Stimulated activated CD4-positive, alpha-beta T cell treated with anti-CD3 and anti-CD28 coated beads, Interleukin-2, amount 100 ng/mL, for 24 hours (primary cell): ENCODE measurements around the gene ELMO1.

Source experiments
- DNase-seq, 2 donors: peaks; one replicate each; pipeline ENCODE4 v3.0.0-alpha.2; 2020

The ELMO1 gene

DNA sequence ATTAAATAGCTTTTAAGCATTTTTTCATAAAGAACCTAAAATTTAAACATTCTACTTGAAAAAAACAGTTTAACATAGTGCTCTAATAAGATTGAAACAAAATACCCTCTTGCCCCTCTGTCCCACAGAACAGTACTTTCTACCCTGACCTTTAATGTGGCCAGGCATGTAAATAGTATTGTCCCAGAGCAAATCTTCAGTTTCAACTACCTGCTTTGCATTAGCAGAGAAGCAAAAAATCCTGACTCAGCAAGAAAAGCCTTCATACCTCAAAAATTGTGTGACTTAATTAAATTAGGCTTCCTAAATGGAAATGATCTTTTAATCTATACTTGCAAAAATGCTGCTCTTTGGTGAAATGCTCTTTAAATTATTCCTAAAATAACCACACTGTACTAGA, 487.0 kb downstream of the ELMO1 start:
- DNase-seq, result no peak

DNA sequence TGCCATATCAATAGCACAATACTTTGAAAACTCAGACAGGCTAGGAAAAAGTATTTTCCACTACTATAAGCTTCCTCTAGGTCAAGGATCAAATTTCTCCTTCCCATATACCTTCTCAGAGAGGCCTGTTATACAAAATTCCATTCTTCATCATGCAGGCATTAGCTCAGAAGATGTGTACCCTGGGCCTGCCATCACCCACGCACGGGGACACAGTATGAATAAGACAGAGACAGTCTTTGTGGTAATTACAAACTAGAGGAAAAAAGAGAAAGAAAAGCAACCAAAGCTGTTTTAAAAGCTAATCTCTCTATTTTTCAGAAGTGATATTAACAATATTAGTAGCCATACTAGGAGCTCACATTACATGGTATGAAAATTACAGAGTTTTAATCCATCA, 487.6 kb downstream of the ELMO1 start:
- DNase-seq, result peak; percentile 29 to 38

DNA sequence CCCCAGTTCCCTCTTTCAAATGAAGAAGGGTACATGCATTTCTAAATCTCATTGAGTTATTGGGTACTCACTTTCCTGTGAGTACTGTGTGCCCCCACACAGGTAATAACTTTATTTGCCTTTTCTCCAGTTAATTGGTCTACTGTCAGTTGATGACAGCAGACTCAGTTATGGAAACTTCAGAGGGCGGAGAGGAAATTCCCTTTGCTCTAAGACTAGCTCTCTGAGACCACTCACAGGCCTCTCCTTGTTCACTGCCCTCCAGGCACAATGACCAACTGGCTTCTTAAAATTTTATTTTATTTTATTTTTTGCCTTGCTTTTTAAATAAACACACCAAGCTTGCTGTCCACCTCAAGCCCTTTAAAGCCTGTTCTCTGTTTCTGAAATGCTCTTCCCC, 488.6 kb downstream of the ELMO1 start:
- no peak for DNase-seq

DNA sequence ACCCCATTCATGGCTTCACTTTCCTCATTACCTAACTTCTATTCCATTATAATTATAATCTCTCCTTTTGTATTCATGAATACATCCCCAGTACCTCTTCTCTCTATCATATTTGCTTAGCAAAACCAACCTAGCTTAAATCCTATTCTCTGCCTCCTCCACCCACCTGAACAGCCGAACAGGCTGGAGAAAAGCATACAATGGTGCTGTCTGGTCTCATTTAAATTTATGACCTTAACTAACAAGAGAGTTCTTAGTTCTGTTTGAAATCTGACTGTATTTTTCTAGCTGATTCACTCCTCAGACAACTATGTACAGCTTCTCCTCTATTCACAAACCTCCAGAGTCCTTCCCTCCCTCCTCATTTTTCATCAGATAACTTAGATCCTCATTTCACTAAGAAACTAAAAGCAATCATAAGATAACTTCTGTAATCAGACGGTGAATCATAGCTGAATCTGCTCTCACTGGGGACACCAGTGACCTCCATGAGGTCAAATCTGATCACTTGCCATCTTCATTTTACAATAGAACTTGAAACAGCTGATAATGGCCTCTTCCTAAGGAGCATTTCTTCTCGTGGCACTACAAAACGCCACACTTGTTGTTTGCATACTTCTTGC, 490.4 kb downstream of the ELMO1 start:
- no peak for DNase-seq

DNA sequence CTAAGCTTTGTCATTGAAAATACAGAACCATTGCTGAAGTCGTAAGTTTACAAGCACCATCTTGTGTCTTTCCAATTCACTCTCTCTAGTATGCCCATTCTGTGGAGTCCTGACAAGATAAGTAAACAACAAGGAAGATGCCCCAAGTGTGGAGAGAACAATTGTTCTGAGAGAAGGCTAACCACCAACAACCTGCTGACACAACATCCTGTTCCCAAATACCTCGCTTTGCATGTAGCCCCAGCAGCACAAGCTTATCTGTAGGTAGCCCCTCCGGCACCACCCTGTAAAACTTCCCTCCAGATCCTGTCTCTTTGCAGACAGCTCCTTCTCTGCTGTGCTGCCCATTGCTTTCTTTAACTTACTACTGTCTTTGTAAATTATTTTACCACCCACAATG, 491.0 kb downstream of the ELMO1 start:
- DNase-seq, result no peak

DNA sequence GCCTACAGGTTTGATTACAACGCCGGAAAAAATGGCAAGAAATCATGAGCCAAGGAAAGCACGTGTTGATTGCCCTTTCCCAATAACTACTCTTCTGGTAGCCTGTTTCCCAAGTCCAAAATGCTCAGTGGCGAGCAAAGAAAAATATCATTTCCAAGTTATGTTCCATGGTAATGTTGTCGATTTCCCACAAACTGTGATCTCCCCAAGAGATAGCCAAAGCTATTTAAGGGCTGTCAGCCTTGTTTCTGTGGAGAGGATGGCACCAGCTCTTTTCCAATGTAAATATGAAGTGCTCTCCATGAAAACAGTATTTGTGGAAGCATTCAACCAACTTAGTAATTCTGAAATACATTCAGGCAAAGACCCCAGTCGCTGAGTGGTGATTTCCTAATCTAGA, 491.9 kb downstream of the ELMO1 start:
- DNase-seq, result no peak

DNA sequence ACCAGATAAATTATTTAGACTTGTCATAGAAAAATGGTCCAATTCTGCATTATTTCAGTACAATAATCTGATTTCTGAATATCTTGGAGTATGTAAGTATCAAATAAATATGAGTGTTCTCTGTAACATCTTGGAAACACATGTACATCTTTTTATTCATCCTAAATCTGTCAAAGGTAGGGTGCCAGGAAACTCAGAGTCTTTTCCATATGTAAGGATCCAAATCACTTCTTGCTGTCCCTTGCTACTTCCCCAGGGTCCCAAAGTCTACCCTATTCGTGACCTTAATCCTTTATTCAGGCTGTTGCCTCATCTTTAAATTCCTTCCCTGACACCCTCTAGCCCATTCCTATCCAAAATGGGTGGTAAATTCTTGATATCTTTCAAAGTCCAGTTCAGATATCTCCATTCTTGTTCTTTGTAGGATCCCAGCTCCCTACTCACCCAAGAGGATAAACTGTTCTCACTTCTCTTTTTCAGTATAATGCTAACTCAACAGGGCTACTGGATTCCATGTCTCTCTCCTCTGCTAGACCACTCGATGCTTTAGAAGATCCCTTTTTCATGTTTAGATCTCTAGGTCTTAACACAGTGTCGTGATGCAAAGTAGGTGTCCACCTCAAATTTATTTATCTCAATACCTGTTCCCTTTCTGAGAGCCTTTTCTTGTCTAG, 493.1 kb downstream of the ELMO1 start:
- DNase-seq, result no peak

DNA sequence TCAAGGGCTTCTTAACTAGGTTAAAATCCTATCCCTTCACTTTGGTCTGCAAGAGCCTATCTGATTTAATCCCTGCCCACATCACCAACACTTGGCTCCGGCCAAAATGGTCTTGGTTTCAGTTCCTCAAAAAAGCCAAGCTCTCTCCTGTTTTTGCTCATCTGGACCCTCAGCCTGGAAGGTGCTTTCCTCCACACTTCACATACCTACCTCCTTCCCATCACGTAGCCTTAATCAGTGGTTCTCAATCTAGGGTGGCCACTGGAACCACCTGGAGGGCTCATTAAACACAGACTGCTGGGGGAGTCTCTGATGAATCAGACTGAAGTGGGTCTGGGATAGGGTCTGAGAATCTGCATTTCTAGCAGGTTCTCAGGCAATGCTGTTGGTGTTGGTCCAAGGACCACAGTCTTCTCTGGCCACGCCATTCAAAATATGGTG, 497.4 kb downstream of the ELMO1 start:
- DNase-seq, result no peak

DNA sequence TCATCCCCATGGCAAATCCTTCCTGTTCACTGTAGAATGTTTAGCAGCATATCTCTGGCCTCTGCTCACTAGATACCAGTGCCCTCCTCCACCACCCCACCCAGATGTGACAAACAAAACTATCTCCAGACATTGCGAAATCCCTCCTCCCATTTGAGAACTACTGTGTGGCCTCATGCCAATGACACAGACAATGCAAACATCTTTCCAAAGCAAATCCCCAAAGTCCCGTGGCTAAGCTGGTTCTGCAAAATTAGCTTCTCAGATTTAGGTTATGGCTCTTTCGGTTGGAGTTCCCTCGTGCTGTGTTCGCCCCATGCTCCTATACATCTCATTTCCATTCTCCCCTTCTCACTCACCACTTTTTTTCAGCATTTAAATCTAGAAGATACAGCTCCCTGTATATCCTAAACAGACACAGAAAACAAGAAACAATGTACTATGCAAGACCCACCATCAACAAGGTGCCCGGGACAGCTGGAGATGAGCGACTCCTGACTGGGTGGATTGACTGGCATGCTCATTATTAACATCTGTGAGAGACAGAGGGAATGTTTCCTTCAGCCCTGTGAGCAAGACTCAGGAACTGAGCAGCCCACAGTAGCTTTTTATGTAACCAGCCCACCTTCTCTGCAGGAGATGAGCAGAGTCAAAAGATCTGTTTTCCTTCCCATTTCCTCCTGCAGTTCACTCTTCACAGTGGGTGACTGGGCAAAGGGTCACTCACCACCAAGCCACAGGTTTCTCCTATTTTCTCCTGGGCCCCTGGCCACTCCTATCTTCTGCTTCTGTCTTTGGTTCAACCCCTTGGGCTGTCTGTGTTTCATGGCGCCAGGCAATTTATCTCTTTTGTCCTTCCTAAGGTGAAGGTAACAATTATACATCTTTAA, 498.7 kb downstream of the ELMO1 start:
- DNase-seq, result no peak

DNA sequence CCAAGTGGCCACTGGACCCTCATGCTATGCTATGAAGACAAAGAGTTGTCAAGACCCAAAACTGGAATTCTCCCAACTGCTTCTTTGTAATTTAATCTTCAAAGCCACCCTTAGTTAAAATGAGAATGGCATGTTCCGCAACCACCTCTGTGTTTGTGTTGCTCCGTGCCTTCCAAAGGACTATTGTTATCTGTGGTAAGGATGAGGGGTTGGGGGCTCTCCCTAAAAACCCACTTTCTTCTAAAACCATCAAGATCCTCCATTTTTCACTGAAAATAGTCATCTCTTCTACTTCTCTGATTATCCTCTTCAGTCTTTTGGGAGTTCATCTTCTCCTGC, 502.3 kb downstream of the ELMO1 start:
- no peak for DNase-seq

DNA sequence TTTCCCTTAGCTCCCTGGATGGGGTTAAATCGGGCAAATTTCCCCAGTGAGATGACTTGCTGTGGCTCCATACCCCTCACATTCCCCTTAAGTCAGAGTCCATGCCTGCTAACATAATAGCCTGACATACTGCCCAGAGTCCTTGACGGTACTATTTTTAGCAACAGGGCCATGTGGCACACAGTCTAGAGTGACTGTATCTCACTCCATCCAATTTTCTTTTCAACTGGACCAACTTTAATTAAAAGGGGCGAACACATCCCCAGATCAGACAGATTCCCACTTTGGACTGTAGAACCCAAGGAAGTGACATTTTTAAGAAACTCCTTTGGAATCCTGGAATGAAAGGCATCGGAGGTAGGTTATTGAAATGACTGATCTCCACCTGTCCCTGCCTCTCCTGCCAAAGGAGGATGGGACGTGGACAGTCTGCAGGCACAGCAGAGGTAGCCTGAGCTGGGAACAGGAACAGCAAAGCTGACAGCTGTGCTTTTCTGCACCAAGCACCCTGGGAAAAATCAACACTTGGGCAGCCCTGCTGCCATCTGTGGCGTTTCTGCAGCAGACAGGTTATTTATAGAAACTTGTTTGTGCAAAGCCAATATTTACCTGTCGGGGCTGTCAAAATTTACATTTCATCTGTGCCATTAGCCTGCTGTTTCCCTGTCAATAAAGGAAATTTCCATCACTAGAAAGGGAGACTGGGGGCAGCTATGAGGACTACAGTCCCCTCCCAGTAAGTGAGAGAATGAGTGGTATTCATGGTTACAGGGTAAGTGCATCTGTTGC, 502.9 kb downstream of the ELMO1 start:
- no peak for DNase-seq

DNA sequence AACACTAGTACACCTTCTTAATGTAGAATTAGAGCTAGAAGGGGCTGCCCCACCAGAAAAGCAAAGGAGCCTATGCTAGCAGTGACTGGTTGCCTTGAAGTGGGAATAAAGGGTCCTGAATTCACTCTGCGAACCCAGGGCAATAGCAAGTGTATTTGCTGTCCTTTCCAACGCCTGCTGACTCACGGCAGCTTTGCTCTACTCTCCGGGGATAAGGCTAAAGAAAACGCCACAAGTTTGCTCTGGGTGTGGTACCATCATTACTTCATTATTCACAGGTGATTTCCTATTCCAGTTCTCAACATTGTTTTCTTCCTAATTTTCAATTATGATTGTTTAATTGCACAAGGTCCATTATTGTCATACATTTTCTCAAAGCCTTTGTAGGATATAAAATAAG, 503.8 kb downstream of the ELMO1 start:
- DNase-seq, result no peak

DNA sequence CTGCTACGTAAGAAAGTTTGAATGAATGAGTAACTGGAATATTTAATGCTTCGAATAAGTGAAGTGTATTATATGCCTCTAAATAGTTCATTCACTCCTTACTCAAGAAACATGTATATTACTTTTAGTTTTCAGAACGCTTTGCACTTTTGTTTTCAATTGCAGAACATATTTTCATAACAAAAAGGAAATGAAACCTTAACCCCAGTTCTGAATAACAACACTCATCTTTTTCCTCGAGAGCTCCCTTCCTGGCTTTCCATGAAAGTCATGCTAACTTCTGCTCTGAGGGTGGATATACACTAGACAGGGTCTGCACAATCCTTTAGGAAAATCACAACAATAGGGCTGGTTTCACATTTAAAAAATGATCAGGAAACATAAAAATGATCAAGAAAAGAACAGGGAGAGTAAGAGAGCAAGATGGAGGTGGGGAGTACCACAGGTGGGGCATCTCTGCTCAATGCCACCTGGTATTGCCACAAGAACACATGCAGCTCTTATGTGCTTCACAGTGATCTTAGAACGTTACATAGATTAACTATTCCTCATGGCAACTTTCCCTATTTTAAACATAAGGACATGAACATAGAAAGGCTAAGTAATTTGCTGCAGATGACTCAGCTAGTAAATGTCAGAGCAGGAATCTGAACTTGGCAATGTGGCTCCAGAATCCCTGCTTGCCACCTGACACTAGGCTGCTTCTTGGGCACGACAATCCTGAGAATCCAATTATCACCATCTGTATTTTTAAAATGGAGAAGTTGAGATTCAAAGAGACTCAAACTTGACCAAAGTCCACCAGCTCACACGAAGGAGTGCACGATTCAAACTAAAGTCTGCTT, 504.9 kb downstream of the ELMO1 start:
- DNase-seq, result no peak

DNA sequence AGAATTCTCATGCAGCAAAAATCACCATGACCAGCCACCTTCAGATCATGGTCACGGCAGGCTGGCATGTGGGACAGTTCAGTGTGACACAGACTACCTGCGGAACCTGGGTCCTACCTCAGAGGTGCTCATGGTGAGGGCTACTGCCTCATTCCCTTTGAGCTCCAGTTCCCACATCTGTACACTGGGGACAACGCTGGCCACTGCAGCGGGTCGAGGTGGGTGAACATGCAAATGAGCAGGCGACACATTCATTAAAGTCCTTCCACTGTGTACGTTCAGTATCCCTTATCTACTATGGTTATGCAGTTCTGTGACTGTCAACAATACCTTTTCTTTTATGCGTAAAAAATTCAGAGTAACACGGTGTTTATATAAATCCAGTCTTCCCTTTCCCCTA, 505.7 kb downstream of the ELMO1 start:
- no peak for DNase-seq

DNA sequence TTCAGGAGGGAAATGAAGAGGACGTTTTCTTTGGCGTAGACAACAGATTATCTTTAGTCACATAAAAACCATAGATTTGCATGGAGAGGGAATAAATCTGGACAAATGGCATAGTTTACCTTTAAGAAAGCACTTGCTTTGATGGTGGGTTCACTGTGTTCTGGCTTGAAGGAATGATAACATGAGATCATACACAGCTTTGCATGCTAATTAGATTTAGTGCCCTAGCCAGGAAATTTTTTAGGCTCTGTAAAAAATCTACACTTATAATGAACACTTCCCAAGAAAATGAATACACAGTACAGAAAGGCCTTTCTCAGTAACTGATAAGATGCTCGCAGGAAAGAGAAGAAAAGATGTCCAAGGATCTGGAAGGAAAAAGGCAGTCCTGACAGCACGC, 506.1 kb downstream of the ELMO1 start:
- no peak for DNase-seq

DNA sequence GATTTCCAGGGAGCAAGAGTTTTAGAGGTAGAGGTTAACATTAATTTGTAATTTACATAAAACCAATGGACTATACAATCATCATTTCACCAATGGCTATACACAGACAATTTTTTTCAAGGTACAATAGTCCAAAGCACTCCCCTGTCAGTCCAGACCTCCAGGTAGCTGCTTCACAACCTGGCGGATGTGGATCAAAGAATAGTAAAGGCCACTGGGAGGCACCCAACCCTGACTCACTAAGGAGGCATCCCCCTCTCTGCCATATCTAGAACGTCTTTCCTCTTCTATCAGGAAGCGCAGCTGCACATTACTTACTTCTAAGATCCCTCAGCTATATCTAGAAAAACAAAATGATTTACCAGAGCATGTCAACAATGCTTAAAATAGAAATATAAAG, 506.6 kb downstream of the ELMO1 start:
- DNase-seq, result no peak

DNA sequence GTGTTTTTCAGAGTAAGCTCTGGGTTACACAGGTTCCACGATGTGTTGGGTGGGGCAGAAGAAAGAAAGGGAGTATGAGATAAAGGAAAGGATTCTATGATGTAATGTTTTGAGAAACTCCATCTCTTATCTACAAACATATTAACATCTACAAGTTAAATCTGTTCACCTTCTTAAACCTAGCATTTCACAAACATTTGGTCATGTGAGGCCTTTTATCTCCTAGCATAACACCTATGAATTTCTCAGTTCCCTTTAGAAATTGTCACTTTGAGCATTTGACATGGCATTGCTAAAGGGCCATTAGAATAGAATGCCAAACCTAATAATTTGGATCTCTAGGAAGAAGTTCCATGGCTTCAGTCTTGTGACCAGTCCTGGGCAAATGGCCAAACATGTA, 507.3 kb downstream of the ELMO1 start:
- no peak for DNase-seq

DNA sequence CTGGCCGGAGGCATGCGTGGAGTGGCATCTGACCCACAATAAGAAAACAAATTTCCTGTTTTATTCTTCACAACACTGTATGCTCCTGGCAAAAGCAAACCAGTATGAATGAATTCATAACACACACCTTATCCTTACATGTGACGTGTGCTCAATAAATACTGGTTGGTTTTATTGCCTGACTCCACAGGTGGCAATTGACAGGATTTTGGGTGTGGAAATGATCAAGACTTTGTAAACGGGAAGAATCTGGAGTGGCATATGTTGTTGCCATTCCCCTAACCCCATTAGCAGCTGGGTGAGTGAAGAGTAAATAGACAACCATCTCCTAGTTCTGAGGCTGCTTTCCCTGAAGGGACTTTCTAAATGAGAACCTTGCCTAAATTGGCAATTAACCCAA, 508.8 kb downstream of the ELMO1 start:
- DNase-seq, result no peak

DNA sequence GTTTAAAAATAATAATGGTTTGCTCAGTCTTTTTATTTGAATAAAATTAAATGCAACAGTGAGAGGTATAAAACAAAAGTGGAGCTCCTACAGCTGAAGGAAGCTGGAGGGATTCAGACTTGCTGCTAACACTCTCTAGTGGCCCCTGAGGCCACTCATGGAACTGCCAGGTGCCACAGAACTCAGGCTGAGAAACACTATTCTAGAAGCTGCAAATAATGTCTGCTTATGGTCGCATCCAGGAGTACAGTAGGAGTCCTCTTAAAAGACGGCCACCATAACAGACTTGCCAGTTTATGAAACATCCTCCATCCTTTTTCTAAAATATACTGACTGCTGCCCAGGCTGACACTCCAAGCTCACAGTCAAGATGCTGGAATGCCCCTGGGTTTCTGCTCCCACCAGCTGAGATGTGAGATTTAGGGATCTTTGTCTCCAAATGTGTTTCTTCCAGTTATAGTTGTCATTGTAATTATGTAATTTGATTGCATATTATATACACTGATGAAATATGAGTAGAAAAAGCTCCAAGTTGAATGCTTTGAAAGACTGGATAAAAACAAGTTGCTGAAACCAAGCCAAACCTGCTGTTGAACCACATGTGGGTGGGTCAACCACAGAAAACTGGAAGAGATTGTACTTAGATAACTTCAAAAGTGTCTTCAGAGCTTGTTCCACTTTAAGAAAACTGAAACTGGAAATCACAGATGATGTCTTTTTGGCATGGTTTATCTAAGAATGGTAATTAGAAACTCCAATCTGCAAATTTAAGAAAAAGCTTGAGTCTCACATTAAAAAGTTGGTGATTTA, 510.7 kb downstream of the ELMO1 start:
- DNase-seq, result no peak

DNA sequence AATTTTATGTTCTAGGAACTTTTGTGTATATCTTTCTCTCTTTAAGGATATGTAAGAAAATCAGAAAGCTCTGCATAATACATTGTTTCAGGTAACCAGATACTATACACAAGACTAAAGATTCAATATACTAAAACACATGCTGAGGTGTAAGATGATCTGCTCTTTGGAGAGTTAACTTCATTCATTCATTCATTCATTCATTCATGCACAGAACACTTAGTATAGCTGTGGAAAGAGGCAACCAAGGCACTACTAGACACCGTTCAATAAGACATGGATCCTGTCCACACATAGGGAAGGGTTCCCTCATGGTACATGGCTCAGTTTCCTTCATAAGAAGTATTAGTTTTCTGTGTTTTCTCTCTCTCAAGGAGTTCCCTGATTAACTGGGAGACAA, 516.8 kb downstream of the ELMO1 start:
- no peak for DNase-seq

DNA sequence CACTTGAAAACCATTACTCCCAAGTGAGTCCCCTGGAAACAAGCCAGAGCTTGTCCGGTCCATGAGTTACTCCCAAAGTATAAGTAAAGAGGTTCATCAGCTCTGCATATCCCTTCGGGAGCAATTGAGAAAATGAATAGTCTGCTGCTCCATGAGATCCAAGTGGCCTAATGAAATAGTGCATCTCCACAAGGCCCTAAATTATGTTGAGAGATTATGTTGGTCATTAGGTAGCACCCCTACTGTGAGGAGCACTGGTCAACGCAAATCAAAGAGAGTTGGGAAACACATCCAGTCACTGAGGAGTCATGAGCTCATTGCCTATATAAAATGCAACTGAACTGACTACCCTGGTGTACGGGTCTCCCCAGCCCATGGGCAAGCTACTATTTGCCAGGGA, 518.9 kb downstream of the ELMO1 start:
- no peak for DNase-seq

DNA sequence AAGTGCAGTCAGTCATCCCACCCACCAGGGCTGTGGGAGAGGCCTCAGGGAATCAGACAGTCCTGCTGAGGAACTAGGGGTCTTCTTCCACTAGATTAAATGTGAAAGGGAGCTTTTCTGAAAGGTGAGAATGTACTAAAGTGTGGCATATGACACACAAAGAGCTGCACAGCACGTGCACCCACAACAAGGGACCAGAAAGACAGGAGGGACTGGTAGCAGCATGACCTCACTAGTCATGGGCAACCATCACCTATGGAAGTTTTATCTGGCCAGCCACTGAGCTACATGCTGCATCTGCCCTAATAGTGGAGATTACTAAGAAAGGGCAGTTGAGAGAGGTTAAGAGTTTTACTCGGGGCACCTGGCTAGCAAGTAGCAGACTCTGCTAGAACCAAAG, 519.9 kb downstream of the ELMO1 start:
- DNase-seq, result no peak
